HG03045 (cell line): ENCODE results near the gene CRMP1.
"Not testable (repeated sequence)": the region's sequence is repeated elsewhere in the genome, so short reads cannot be mapped to it uniquely, and the experiment has no call there.

Source experiments
- ATAC-seq: cut with Tn5 transposase; IDR thresholded peaks from one replicate; pipeline ENCODE4 v1.9.1; 2021; ENCODE audit warnings: mild to moderate bottlenecking, moderate library complexity; ENCODE audit not compliant: unreplicated experiment

Gene CRMP1

GRCh38 chr4:5863461-5864113 lies 29.3 kb downstream of the CRMP1 start:
- ATAC-seq = no peak

GRCh38 chr4:5858020-5858769 lies 34.7 kb downstream of the CRMP1 start:
- ATAC-seq = no peak

GRCh38 chr4:5857199-5857598 lies 35.7 kb downstream of the CRMP1 start:
- no peak for ATAC-seq

GRCh38 chr4:5856362-5856761 lies 36.5 kb downstream of the CRMP1 start:
- ATAC-seq = not testable (repeated sequence)

- ATAC-seq = no peak
Measured at GRCh38 chr4:5854929-5855328, 38.0 kb downstream of the CRMP1 start.

GRCh38 chr4:5852523-5853202 lies 40.2 kb downstream of the CRMP1 start:
- no peak for ATAC-seq

GRCh38 chr4:5851637-5852301 lies 41.1 kb downstream of the CRMP1 start:
- no peak for ATAC-seq

GRCh38 chr4:5845035-5845905 lies 47.6 kb downstream of the CRMP1 start:
- no peak for ATAC-seq

GRCh38 chr4:5843573-5844530 lies 49.0 kb downstream of the CRMP1 start:
- ATAC-seq = no peak

GRCh38 chr4:5842456-5842855 lies 50.4 kb downstream of the CRMP1 start:
- no peak for ATAC-seq

GRCh38 chr4:5839751-5840674 lies 52.9 kb downstream of the CRMP1 start:
- no peak for ATAC-seq

GRCh38 chr4:5839332-5839731 lies 53.6 kb downstream of the CRMP1 start:
- ATAC-seq = no peak

GRCh38 chr4:5837483-5837882 lies 55.4 kb downstream of the CRMP1 start:
- ATAC-seq = not testable (repeated sequence)

GRCh38 chr4:5836943-5837342 lies 55.9 kb downstream of the CRMP1 start:
- ATAC-seq = no peak

- no peak for ATAC-seq
Measured at GRCh38 chr4:5828005-5828391, 64.9 kb downstream of the CRMP1 start.

GRCh38 chr4:5827108-5828004 lies 65.5 kb downstream of the CRMP1 start:
- ATAC-seq = no peak

- ATAC-seq = no peak
Measured at GRCh38 chr4:5826437-5827107, 66.3 kb downstream of the CRMP1 start.
